VCaP (cell line): ENCODE measurements around the gene POGK.

Source experiments
- H3K27ac ChIP-seq: fragments of 450-650 bp; 2 replicates; pipeline ENCODE4 v1.5.1; 2017
- TF ChIP-seq, protein P1 (sequence below): fragments of 450-650 bp; conservative IDR thresholded peaks from 2 replicates; pipeline ENCODE4 v1.5.1; 2017; ENCODE audit warnings: mild to moderate bottlenecking, moderate library complexity

The POGK gene

DNA sequence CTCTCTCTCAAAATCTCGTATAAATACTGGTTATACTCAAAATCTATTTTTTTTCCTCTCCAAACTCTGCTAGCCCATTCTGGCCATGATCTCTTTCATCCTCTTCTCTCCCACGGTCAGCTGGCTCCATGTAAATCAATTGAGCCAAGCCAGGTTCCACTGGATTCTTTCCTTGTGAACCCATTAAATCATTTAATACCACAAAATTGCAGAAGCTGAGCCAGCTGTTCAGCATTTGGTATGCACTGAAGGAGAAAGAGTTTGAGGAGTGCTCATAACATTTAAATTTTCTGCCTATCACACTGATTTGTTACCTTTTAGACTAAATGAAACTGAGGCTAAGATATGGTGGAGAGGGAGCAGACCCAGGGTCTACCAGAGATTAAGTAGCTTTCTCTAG lies 65.9 kb downstream of the POGK start:
- TF ChIP-seq, protein P1, sequence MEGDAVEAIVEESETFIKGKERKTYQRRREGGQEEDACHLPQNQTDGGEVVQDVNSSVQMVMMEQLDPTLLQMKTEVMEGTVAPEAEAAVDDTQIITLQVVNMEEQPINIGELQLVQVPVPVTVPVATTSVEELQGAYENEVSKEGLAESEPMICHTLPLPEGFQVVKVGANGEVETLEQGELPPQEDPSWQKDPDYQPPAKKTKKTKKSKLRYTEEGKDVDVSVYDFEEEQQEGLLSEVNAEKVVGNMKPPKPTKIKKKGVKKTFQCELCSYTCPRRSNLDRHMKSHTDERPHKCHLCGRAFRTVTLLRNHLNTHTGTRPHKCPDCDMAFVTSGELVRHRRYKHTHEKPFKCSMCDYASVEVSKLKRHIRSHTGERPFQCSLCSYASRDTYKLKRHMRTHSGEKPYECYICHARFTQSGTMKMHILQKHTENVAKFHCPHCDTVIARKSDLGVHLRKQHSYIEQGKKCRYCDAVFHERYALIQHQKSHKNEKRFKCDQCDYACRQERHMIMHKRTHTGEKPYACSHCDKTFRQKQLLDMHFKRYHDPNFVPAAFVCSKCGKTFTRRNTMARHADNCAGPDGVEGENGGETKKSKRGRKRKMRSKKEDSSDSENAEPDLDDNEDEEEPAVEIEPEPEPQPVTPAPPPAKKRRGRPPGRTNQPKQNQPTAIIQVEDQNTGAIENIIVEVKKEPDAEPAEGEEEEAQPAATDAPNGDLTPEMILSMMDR, result no peak
- H3K27ac ChIP-seq, result no peak overlapping the region

GRCh38 chr1:166905900-166906299 lies 66.6 kb downstream of the POGK start:
- H3K27ac ChIP-seq, result no peak overlapping the region
- TF ChIP-seq, protein P1, result no peak
